ENCODE data around the gene ARHGAP22.

Gene ARHGAP22

GRCh38 chr10:48503293-48503911 is 101.5 kb downstream of the ARHGAP22 start:
- peak overlapping the region; percentile 26 for H3K9ac ChIP-seq (ENCODE audit: low read length)
- H2BK12ac ChIP-seq (ENCODE audit: low read length in 2 of 2): no peak overlapping the region
- no peak overlapping the region for H3K14ac ChIP-seq (ENCODE audit: low read length in 2 of 2)
- H3K79me1 ChIP-seq (replicated peaks; ENCODE audit: low read length, poor library complexity, severe bottlenecking): peaks cover 34% of the 10 kb centered on the region
- H3K4ac ChIP-seq (ENCODE audit: low read depth in 1 of 2, low read length in 2 of 2): no peak overlapping the region
- H3K27ac ChIP-seq (ENCODE audit: low read length, poor library complexity, severe bottlenecking): no peak overlapping the region
- peak overlapping the region; percentile 23 for H4K8ac ChIP-seq (ENCODE audit: low read length)
- H3K23ac ChIP-seq (ENCODE audit: low read length in 2 of 2): no peak overlapping the region
- 96% methylated on average over 10 of the region's 11 CpGs for WGBS
- peaks cover 7% of the 10 kb centered on the region for H3K4me1 ChIP-seq (ENCODE audit: control insufficient read depth, insufficient read depth, low read depth, low read length)
- H2BK120ac ChIP-seq (ENCODE audit: low read depth, low read length): no peak overlapping the region
- no peaks in the 10 kb centered on the region for H3K27me3 ChIP-seq (ENCODE audit: control insufficient read depth in 1 of 2, insufficient read depth in 1 of 2, low read length in 2 of 2)
- H3K36me3 ChIP-seq (ENCODE audit: control insufficient read depth in 1 of 2, insufficient read depth in 2 of 2, low read depth in 1 of 2, low read length in 2 of 2): peaks cover 0 to 64% of the 10 kb centered on the region in 2 experiments
- H3K9me3 ChIP-seq (ENCODE audit: control insufficient read depth, low read length): no peaks in the 10 kb centered on the region
- H3K4me3 ChIP-seq (ENCODE audit: insufficient read depth in 1 of 2, low read depth in 1 of 2, low read length in 2 of 2): no peak overlapping the region
- H3K18ac ChIP-seq (ENCODE audit: low read depth in 1 of 2, low read length in 2 of 2): no peak overlapping the region
- DNase-seq: no peak
- H4K91ac ChIP-seq (ENCODE audit: low read length): no peak overlapping the region
- H2BK5ac ChIP-seq (ENCODE audit: low read depth, low read length, poor library complexity, severe bottlenecking): no peak overlapping the region
- no peak overlapping the region for H2AK5ac ChIP-seq (ENCODE audit: low read length, severe bottlenecking)
- no peak overlapping the region for H3K4me2 ChIP-seq (ENCODE audit: low read length, poor library complexity, severe bottlenecking)
- H2BK15ac ChIP-seq (ENCODE audit: low read depth, poor library complexity, severe bottlenecking): no peak overlapping the region
- H2AFZ ChIP-seq (ENCODE audit: low read depth, low read length): no peak overlapping the region

- Histone ChIP-seq H3K4me1 (ENCODE audit: control insufficient read depth, insufficient read depth, low read depth, low read length) (peaks cover 8% of the 10 kb centered on the region), H2AFZ (ENCODE audit: low read depth, low read length) (no peak overlapping the region), H3K18ac (ENCODE audit: low read depth in 1 of 2, low read length in 2 of 2) (no peak overlapping the region), H3K4me3 (ENCODE audit: insufficient read depth in 1 of 2, low read depth in 1 of 2, low read length in 2 of 2) (no peak overlapping the region), H3K4ac (ENCODE audit: low read depth in 1 of 2, low read length in 2 of 2) (no peak overlapping the region), H3K23ac (ENCODE audit: low read length in 2 of 2) (no peak overlapping the region), H3K9me3 (ENCODE audit: control insufficient read depth, low read length) (no peaks in the 10 kb centered on the region), H3K36me3 (ENCODE audit: control insufficient read depth in 1 of 2, insufficient read depth in 2 of 2, low read depth in 1 of 2, low read length in 2 of 2) (peaks cover 0 to 69% of the 10 kb centered on the region in 2 experiments), H3K27ac (ENCODE audit: low read length, poor library complexity, severe bottlenecking) (no peak overlapping the region), H3K4me2 (ENCODE audit: low read length, poor library complexity, severe bottlenecking) (no peak overlapping the region), H3K9ac (ENCODE audit: low read length) (no peak overlapping the region), H2AK5ac (ENCODE audit: low read length, severe bottlenecking) (no peak overlapping the region), H2BK5ac (ENCODE audit: low read depth, low read length, poor library complexity, severe bottlenecking) (no peak overlapping the region), H2BK12ac (ENCODE audit: low read length in 2 of 2) (no peak overlapping the region), H3K79me1 (replicated peaks; ENCODE audit: low read length, poor library complexity, severe bottlenecking) (peaks cover 33% of the 10 kb centered on the region), H3K27me3 (ENCODE audit: control insufficient read depth in 1 of 2, insufficient read depth in 1 of 2, low read length in 2 of 2) (no peaks in the 10 kb centered on the region), H2BK120ac (ENCODE audit: low read depth, low read length) (no peak overlapping the region), H4K91ac (ENCODE audit: low read length) (no peak overlapping the region), H4K8ac (ENCODE audit: low read length) (no peak overlapping the region), H2BK15ac (ENCODE audit: low read depth, poor library complexity, severe bottlenecking) (no peak overlapping the region), H3K14ac (ENCODE audit: low read length in 2 of 2) (no peak overlapping the region)
- DNase-seq: no peak
- WGBS: 95% methylated on average over 9 of the region's 9 CpGs
These were observed 102.1 kb downstream of the ARHGAP22 start for GRCh38 chr10:48502791-48503190.

GRCh38 chr10:48501787-48502771 is 102.8 kb downstream of the ARHGAP22 start:
- whole genome bisulfite sequencing: 94% methylated on average over 6 of the region's 6 CpGs
- no peaks in the 10 kb centered on the region for H3K9me3 ChIP-seq (ENCODE audit: control insufficient read depth, low read length)
- no peak overlapping the region for H4K8ac ChIP-seq (ENCODE audit: low read length)
- H2BK120ac ChIP-seq (ENCODE audit: low read depth, low read length): no peak overlapping the region
- no peak overlapping the region for H3K14ac ChIP-seq (ENCODE audit: low read length in 2 of 2)
- H3K4me1 ChIP-seq (ENCODE audit: control insufficient read depth, insufficient read depth, low read depth, low read length): peaks cover 11% of the 10 kb centered on the region
- peaks cover 0 to 71% of the 10 kb centered on the region in 2 experiments for H3K36me3 ChIP-seq (ENCODE audit: control insufficient read depth in 1 of 2, insufficient read depth in 2 of 2, low read depth in 1 of 2, low read length in 2 of 2)
- no peak overlapping the region for H4K91ac ChIP-seq (ENCODE audit: low read length)
- H3K79me1 ChIP-seq (replicated peaks; ENCODE audit: low read length, poor library complexity, severe bottlenecking): peaks cover 33% of the 10 kb centered on the region
- H2AFZ ChIP-seq (ENCODE audit: low read depth, low read length): no peak overlapping the region
- DNase-seq: no peak
- no peak overlapping the region for H2BK15ac ChIP-seq (ENCODE audit: low read depth, poor library complexity, severe bottlenecking)
- no peak overlapping the region for H3K4me3 ChIP-seq (ENCODE audit: insufficient read depth in 1 of 2, low read depth in 1 of 2, low read length in 2 of 2)
- no peak overlapping the region for H2BK5ac ChIP-seq (ENCODE audit: low read depth, low read length, poor library complexity, severe bottlenecking)
- no peak overlapping the region for H3K27ac ChIP-seq (ENCODE audit: low read length, poor library complexity, severe bottlenecking)
- H3K27me3 ChIP-seq (ENCODE audit: control insufficient read depth in 1 of 2, insufficient read depth in 1 of 2, low read length in 2 of 2): no peaks in the 10 kb centered on the region
- no peak overlapping the region for H2AK5ac ChIP-seq (ENCODE audit: low read length, severe bottlenecking)
- no peak overlapping the region for H3K18ac ChIP-seq (ENCODE audit: low read depth in 1 of 2, low read length in 2 of 2)
- H2BK12ac ChIP-seq (ENCODE audit: low read length in 2 of 2): no peak overlapping the region
- no peak overlapping the region for H3K4ac ChIP-seq (ENCODE audit: low read depth in 1 of 2, low read length in 2 of 2)
- no peak overlapping the region for H3K4me2 ChIP-seq (ENCODE audit: low read length, poor library complexity, severe bottlenecking)
- no peak overlapping the region for H3K23ac ChIP-seq (ENCODE audit: low read length in 2 of 2)
- H3K9ac ChIP-seq (ENCODE audit: low read length): peak overlapping the region; percentile 19

GRCh38 chr10:48501226-48501625 is 103.6 kb downstream of the ARHGAP22 start:
- no peak overlapping the region for H2BK15ac ChIP-seq (ENCODE audit: low read depth, poor library complexity, severe bottlenecking)
- 70% methylated on average over 1 of the region's 2 CpGs for WGBS

More at GRCh38 chr10:48501226-48501625, 103.6 kb downstream of the ARHGAP22 start:
- DNase-seq: no peak
- no peak overlapping the region for H2AFZ ChIP-seq (ENCODE audit: low read depth, low read length)
- H2AK5ac ChIP-seq (ENCODE audit: low read length, severe bottlenecking): no peak overlapping the region
- H3K36me3 ChIP-seq (ENCODE audit: control insufficient read depth in 1 of 2, insufficient read depth in 2 of 2, low read depth in 1 of 2, low read length in 2 of 2): peaks cover 0 to 77% of the 10 kb centered on the region in 2 experiments
- H2BK120ac ChIP-seq (ENCODE audit: low read depth, low read length): no peak overlapping the region
- no peak overlapping the region for H3K14ac ChIP-seq (ENCODE audit: low read length in 2 of 2)
- H3K27ac ChIP-seq (ENCODE audit: low read length, poor library complexity, severe bottlenecking): no peak overlapping the region
- H3K23ac ChIP-seq (ENCODE audit: low read length in 2 of 2): no peak overlapping the region
- H3K4me3 ChIP-seq (ENCODE audit: insufficient read depth in 1 of 2, low read depth in 1 of 2, low read length in 2 of 2): no peak overlapping the region
- H3K4me2 ChIP-seq (ENCODE audit: low read length, poor library complexity, severe bottlenecking): no peak overlapping the region
- no peak overlapping the region for H3K18ac ChIP-seq (ENCODE audit: low read depth in 1 of 2, low read length in 2 of 2)
- H3K9ac ChIP-seq (ENCODE audit: low read length): peak overlapping the region; percentile 34
- H2BK12ac ChIP-seq (ENCODE audit: low read length in 2 of 2): no peak overlapping the region
- H3K4ac ChIP-seq (ENCODE audit: low read depth in 1 of 2, low read length in 2 of 2): no peak overlapping the region
- peaks cover 41% of the 10 kb centered on the region for H3K79me1 ChIP-seq (replicated peaks; ENCODE audit: low read length, poor library complexity, severe bottlenecking)
- no peak overlapping the region for H4K8ac ChIP-seq (ENCODE audit: low read length)
- H4K91ac ChIP-seq (ENCODE audit: low read length): no peak overlapping the region
- H3K4me1 ChIP-seq (ENCODE audit: control insufficient read depth, insufficient read depth, low read depth, low read length): peaks cover 17% of the 10 kb centered on the region
- H2BK5ac ChIP-seq (ENCODE audit: low read depth, low read length, poor library complexity, severe bottlenecking): no peak overlapping the region
- no peaks in the 10 kb centered on the region for H3K9me3 ChIP-seq (ENCODE audit: control insufficient read depth, low read length)
- H3K27me3 ChIP-seq (ENCODE audit: control insufficient read depth in 1 of 2, insufficient read depth in 1 of 2, low read length in 2 of 2): no peaks in the 10 kb centered on the region

Measured in mesenchymal stem cell (in vitro differentiated cells and primary cell).